ENCODE data around the gene MMADHC. TPM values are rescaled to one million over a fixed set of nuclear protein-coding genes. Genes with fewer than 3 reads are reported as not detected.

The MMADHC gene
- total RNA-seq, 1 experiment from 2014 or later: 130 TPM

DNA sequence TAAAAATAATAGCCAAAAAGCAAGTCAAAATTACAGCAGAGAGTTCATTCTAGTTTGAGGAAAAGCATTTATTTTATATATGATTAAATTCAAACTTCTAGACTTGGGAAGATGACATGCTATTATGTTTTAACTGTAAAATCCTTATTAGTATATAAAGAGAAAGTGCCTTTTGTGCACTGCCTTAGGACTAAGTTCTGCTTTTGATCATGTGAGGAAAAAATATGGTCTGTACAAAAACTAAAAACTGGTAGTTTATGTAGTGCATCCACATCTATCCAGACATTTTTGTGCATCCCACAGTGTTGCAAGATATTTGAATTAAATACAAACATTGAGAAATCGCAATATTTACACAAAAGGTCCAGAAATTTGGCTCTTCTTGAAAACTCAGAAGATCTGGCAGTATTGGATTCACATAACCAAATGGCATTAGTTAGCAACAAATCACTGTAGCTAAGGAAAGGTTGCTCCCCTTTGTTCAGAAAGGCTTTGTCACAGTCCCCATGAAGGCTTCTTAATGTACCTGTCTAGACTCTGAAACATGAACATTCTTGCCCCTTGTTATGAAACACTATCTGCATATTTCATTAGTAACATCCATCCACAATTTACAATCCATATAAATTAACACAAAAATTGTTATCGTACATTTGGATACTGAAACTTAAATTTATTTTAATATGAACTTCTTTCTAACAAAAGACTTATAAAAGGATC lies 2.2 kb downstream of the MMADHC start:
- intact Hi-C loops (cut with micrococcal nuclease): loop anchor here (10.0 kb wide), 1 partner anchor 1849 kb away; no protein-coding TSS in a partner anchor
- TF ChIP-seq EZH2phosphoT487 (IDR thresholded peaks at IDR 0.05; ENCODE audit: borderline replicate concordance, low read length) (no peak), EZH2 (IDR thresholded peaks at IDR 0.05; ENCODE audit: low read length, unreplicated experiment) (no peak)
- TF ChIP-seq, protein P1, sequence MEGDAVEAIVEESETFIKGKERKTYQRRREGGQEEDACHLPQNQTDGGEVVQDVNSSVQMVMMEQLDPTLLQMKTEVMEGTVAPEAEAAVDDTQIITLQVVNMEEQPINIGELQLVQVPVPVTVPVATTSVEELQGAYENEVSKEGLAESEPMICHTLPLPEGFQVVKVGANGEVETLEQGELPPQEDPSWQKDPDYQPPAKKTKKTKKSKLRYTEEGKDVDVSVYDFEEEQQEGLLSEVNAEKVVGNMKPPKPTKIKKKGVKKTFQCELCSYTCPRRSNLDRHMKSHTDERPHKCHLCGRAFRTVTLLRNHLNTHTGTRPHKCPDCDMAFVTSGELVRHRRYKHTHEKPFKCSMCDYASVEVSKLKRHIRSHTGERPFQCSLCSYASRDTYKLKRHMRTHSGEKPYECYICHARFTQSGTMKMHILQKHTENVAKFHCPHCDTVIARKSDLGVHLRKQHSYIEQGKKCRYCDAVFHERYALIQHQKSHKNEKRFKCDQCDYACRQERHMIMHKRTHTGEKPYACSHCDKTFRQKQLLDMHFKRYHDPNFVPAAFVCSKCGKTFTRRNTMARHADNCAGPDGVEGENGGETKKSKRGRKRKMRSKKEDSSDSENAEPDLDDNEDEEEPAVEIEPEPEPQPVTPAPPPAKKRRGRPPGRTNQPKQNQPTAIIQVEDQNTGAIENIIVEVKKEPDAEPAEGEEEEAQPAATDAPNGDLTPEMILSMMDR (conservative IDR thresholded peaks at IDR 0.05; ENCODE audit: low read depth, low read length): no peak
- H3K4me3 ChIP-seq (ENCODE audit: low read length): peak overlapping the region; percentile 88
- no peaks in the 10 kb centered on the region for H3F3A ChIP-seq (ENCODE audit: low read length, unreplicated experiment)
- no peaks in the 10 kb centered on the region for H3K9me3 ChIP-seq (ENCODE audit: low read length)
- H3K9me2 ChIP-seq (replicated peaks; ENCODE audit: low read length): no peaks in the 10 kb centered on the region
- POLR2A ChIA-PET (ENCODE audit: unreplicated experiment): interaction anchor here (0.6 kb wide), 1 partner anchor 1224 kb away, joined by 3 read pairs; no protein-coding TSS in a partner anchor
- no peak for DNase-seq
- H3K9ac ChIP-seq (ENCODE audit: low read length): peak overlapping the region; percentile 93; the same call in 1 of the 2 replicates
- H2AFZ ChIP-seq (ENCODE audit: low read length): no peak overlapping the region
- peak overlapping the region; percentile 94 for H3K4me2 ChIP-seq (ENCODE audit: low read length)
- peaks cover 66% of the 10 kb centered on the region for H3K79me2 ChIP-seq (ENCODE audit: low read length)
- H3K27ac ChIP-seq (ENCODE audit: low read length): no peak overlapping the region
- H3K27me3 ChIP-seq (ENCODE audit: low read length): no peaks in the 10 kb centered on the region
- peaks cover 10% of the 10 kb centered on the region for H4K20me1 ChIP-seq (ENCODE audit: low read length)
- ATAC-seq: no peak
- no TSS peak for BruUV-seq (replicated peaks)
- peaks cover 40% of the 10 kb centered on the region for H3K36me3 ChIP-seq (ENCODE audit: low read depth, low read length)
- H3K4me1 ChIP-seq (ENCODE audit: insufficient read depth, low read length): peaks cover 24% of the 10 kb centered on the region
- CTCF ChIA-PET: no interaction called here

DNA sequence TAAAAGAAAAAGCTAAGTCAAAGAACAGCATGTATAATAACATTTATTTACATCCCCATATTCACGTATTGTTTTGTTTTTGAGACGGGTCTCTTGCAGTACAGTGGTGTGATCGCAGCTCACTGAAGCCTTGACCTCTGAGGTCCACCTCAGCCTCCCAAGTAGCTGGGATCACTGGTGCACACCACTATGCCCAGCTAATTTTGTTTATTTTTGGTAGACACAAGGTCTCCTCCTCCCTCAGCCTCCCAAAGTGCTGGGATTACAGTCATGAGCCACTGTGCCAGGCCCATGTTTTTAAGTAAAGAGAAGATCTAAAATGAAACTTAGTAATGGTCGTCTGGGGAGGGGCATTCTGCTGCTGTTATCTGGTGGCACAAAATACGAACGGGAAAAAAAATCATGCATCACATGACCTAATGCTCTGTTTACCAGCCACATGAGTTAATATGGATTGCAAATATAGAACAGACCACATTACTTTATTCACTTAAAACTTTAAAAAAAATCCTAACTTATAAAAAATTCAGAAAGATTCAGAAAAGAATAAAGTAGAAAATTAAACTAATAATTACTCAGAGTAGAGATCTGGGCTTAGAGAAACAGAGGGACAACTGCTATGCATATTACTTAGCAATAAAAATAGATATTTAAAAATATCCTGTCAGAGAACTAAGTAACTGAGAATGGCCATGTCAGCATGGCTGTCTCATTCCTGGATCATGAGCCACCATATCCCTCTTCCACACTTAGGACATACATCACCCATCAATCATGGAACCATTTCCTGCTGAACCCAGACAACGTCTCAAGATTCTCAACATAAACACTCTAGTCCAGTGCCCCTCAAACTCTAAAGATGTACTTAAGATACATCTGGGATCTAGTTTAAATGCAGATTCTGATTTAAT lies 7.3 kb downstream of the MMADHC start:
- Histone ChIP-seq H3K36me3 (ENCODE audit: low read depth, low read length) (peaks cover 78% of the 10 kb centered on the region), H3K4me1 (ENCODE audit: insufficient read depth, low read length) (peaks cover 10% of the 10 kb centered on the region; the same call in 1 of the 2 replicates), H2AFZ (ENCODE audit: low read length) (no peak overlapping the region), H4K20me1 (ENCODE audit: low read length) (no peaks in the 10 kb centered on the region), H3K9me3 (ENCODE audit: low read length) (no peaks in the 10 kb centered on the region), H3K9ac (ENCODE audit: low read length) (no peak overlapping the region), H3K4me3 (ENCODE audit: low read length) (no peak overlapping the region), H3K27me3 (ENCODE audit: low read length) (no peaks in the 10 kb centered on the region), H3K27ac (ENCODE audit: low read length) (no peak overlapping the region), H3K4me2 (ENCODE audit: low read length) (no peak overlapping the region), H3F3A (ENCODE audit: low read length, unreplicated experiment) (no peaks in the 10 kb centered on the region), H3K79me2 (ENCODE audit: low read length) (peaks cover 56% of the 10 kb centered on the region), H3K9me2 (replicated peaks; ENCODE audit: low read length) (no peaks in the 10 kb centered on the region)
- BruUV-seq (replicated peaks): no TSS peak
- ATAC-seq: no peak
- TF ChIP-seq EZH2 (IDR thresholded peaks at IDR 0.05; ENCODE audit: low read length, unreplicated experiment) (no peak), EZH2phosphoT487 (IDR thresholded peaks at IDR 0.05; ENCODE audit: borderline replicate concordance, low read length) (no peak)
- POLR2A ChIA-PET (ENCODE audit: unreplicated experiment): no interaction called here
- DNase-seq: no peak
- intact Hi-C loops (cut with micrococcal nuclease): loop anchor here (10.0 kb wide), 1 partner anchor 1855 kb away; no protein-coding TSS in a partner anchor
- CTCF ChIA-PET: no interaction called here

DNA sequence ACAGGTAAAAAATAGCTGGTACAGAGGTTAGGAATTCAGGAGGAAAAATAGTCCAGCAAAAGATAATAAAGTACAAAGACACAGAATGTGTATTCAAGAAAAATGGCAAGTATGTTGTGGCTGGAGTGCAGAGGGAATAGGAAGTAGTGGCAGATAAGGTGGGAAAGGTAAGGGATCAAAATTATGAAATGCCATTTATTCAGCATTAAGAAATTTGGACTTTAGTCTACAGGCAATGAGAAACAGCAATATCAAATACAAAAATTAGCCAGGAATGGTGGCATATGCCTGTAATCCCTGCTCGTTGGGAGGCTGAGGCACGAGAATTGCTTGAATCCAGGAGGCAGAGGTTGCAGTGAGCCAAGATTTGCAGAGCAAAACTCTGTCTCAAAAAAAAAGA lies 10.3 kb downstream of the MMADHC start:
- H3K9me2 ChIP-seq (replicated peaks; ENCODE audit: low read length): no peaks in the 10 kb centered on the region
- no peaks in the 10 kb centered on the region for H3K27me3 ChIP-seq (ENCODE audit: low read length)
- peaks cover 4% of the 10 kb centered on the region; the same call in 1 of the 2 replicates for H4K20me1 ChIP-seq (ENCODE audit: low read length)
- H3K4me3 ChIP-seq (ENCODE audit: low read length): no peak overlapping the region
- ChIA-PET CTCF (no interaction called here), POLR2A (ENCODE audit: unreplicated experiment) (no interaction called here)
- no peak overlapping the region for H3K9ac ChIP-seq (ENCODE audit: low read length)
- no peaks in the 10 kb centered on the region for H3F3A ChIP-seq (ENCODE audit: low read length, unreplicated experiment)
- TF ChIP-seq, protein P1 (conservative IDR thresholded peaks at IDR 0.05; ENCODE audit: low read depth, low read length): no peak
- TF ChIP-seq EZH2 (IDR thresholded peaks at IDR 0.05; ENCODE audit: low read length, unreplicated experiment): no peak
- TF ChIP-seq EZH2phosphoT487 (IDR thresholded peaks at IDR 0.05; ENCODE audit: borderline replicate concordance, low read length): no peak
- no TSS peak for BruUV-seq (replicated peaks)
- DNase-seq: no peak
- H3K9me3 ChIP-seq (ENCODE audit: low read length): no peaks in the 10 kb centered on the region
- no peak overlapping the region for H2AFZ ChIP-seq (ENCODE audit: low read length)
- intact Hi-C loops (cut with micrococcal nuclease): no loop called here
- H3K27ac ChIP-seq (ENCODE audit: low read length): no peak overlapping the region
- H3K4me2 ChIP-seq (ENCODE audit: low read length): no peak overlapping the region
- H3K36me3 ChIP-seq (ENCODE audit: low read depth, low read length): peaks cover 75% of the 10 kb centered on the region
- no peak for ATAC-seq
- no peaks in the 10 kb centered on the region for H3K4me1 ChIP-seq (ENCODE audit: insufficient read depth, low read length)
- H3K79me2 ChIP-seq (ENCODE audit: low read length): peaks cover 28% of the 10 kb centered on the region
